ENCODE data around the gene DYTN.

GRCh38 chr2:206756816-206757215 is 38.6 kb upstream of the DYTN start:
- TF ChIP-seq CTCF (IDR thresholded peaks at IDR 0.05; ENCODE audit: low read depth, low read length) (no peak), EZH2phosphoT487 (IDR thresholded peaks at IDR 0.05; ENCODE audit: low read depth) (no peak)
